ENCODE results near the gene FBN3.
"Not testable (repeated sequence)": the region's sequence is repeated elsewhere in the genome, so short reads cannot be mapped to it uniquely, and the experiment has no call there.

FBN3 gene

DNA sequence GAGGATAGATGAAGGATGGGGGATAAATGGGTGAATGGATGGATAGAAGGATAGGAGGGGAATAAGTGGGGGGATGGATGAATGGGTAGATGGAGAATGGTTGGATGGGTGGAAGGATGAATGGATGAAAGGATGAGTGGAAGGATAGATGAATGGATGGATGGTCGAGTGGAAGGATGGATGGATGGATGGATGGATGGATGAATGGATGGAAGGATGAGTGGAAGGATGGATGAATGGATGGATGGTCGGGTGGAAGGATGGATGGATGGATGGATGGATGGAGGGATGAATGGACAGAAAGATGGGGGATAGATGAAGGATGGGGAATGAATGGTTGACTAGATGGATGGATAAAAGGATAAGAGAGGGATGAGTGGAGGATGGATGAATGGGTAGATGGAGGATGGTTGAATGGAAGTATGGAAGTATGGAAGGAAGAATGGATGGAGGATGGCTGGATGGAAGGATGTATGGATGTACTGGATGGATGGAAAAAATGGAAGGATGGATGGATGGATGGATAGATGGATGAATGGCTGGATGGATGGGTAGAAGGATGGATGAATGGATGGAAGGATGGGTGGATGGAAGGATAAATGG is 42.0 kb downstream of the FBN3 start:
- Histone ChIP-seq H2BK120ac (ENCODE audit: low read depth, low read length) (no peak overlapping the region), H2AK5ac (ENCODE audit: low read length) (no peak overlapping the region), H3K36me3 (ENCODE audit: control insufficient read depth, insufficient read depth, low read length) (peaks cover 16% of the 10 kb centered on the region), H3K18ac (ENCODE audit: low read length) (no peak overlapping the region), H3K79me2 (ENCODE audit: control insufficient read depth, insufficient read depth, low read length) (no peaks in the 10 kb centered on the region), H4K5ac (ENCODE audit: low read length) (no peak overlapping the region), H3K4me1 (ENCODE audit: control insufficient read depth, low read depth, low read length) (no peaks in the 10 kb centered on the region), H3K79me1 (ENCODE audit: low read length) (no peaks in the 10 kb centered on the region), H4K8ac (ENCODE audit: low read depth, low read length) (no peak overlapping the region), H2BK15ac (replicated peaks; ENCODE audit: low read depth) (no peak overlapping the region), H3K9ac (ENCODE audit: low read length) (no peak overlapping the region), H3K27me3 (ENCODE audit: insufficient read depth, low read length, poor library complexity) (no peaks in the 10 kb centered on the region), H3K56ac (ENCODE audit: low read length) (no peak overlapping the region), H3K4ac (ENCODE audit: low read depth, low read length) (no peak overlapping the region), H3K4me3 (ENCODE audit: low read length) (no peak overlapping the region), H3K23ac (ENCODE audit: low read length) (no peak overlapping the region), H2BK5ac (ENCODE audit: low read length) (no peak overlapping the region), H3K4me2 (ENCODE audit: low read length) (no peak overlapping the region), H3K27ac (ENCODE audit: low read depth, low read length) (no peak overlapping the region)
- 100% methylated on average over 2 of the region's 2 CpGs for WGBS (ENCODE audit: extremely low coverage, insufficient coverage, low lambda C conversion rate)
- no peak for DNase-seq

GRCh38 chr19:8105471-8105870 is 43.9 kb downstream of the FBN3 start:
- Histone ChIP-seq H3K4ac (ENCODE audit: low read depth, low read length) (no peak overlapping the region), H3K36me3 (ENCODE audit: control insufficient read depth, insufficient read depth, low read length) (peaks cover 15% of the 10 kb centered on the region), H3K4me3 (ENCODE audit: low read length) (no peak overlapping the region), H3K56ac (ENCODE audit: low read length) (no peak overlapping the region), H3K79me1 (ENCODE audit: low read length) (no peaks in the 10 kb centered on the region), H3K79me2 (ENCODE audit: control insufficient read depth, insufficient read depth, low read length) (no peaks in the 10 kb centered on the region), H3K4me2 (ENCODE audit: low read length) (no peak overlapping the region), H2BK120ac (ENCODE audit: low read depth, low read length) (no peak overlapping the region), H3K27me3 (ENCODE audit: insufficient read depth, low read length, poor library complexity) (no peaks in the 10 kb centered on the region), H4K8ac (ENCODE audit: low read depth, low read length) (no peak overlapping the region), H4K5ac (ENCODE audit: low read length) (no peak overlapping the region), H2BK15ac (replicated peaks; ENCODE audit: low read depth) (no peak overlapping the region), H2BK5ac (ENCODE audit: low read length) (no peak overlapping the region), H3K4me1 (ENCODE audit: control insufficient read depth, low read depth, low read length) (no peaks in the 10 kb centered on the region), H3K23ac (ENCODE audit: low read length) (no peak overlapping the region), H3K27ac (ENCODE audit: low read depth, low read length) (no peak overlapping the region), H3K18ac (ENCODE audit: low read length) (no peak overlapping the region), H3K9ac (ENCODE audit: low read length) (no peak overlapping the region), H2AK5ac (ENCODE audit: low read length) (no peak overlapping the region)
- DNase-seq = no peak
- WGBS (ENCODE audit: extremely low coverage, insufficient coverage, low lambda C conversion rate) = no CpG with 5 or more reads among the region's 2 CpGs

DNA sequence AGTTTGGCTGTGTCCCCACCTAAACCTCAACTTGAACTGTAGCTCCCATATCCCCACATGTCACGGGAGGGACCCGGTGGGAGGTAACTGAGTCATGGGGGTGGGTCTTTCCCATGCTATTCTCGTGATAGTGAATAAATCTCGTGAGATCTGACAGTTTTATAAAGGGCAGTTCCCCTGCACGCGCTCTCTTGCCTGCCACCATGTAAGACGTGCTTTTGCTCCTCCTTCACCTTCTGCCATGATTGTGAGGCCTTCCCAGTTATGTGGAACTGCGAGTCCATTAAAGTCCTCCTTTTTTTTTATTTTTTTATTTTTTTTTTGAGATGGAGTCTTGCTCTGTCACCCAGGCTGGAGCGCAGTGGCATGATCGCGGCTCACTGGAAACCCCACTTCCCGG is 47.5 kb downstream of the FBN3 start:
- H2AK5ac ChIP-seq (ENCODE audit: low read length); H4K5ac ChIP-seq (ENCODE audit: low read length); H3K4ac ChIP-seq (ENCODE audit: low read depth, low read length); H2BK15ac ChIP-seq (replicated peaks; ENCODE audit: low read depth); H3K27ac ChIP-seq (ENCODE audit: low read depth, low read length); H3K4me1 ChIP-seq (ENCODE audit: control insufficient read depth, low read depth, low read length); H3K56ac ChIP-seq (ENCODE audit: low read length); H3K79me1 ChIP-seq (ENCODE audit: low read length); H3K4me2 ChIP-seq (ENCODE audit: low read length); DNase-seq; H3K9ac ChIP-seq (ENCODE audit: low read length); H3K23ac ChIP-seq (ENCODE audit: low read length); H3K27me3 ChIP-seq (ENCODE audit: insufficient read depth, low read length, poor library complexity); H3K4me3 ChIP-seq (ENCODE audit: low read length); H2BK5ac ChIP-seq (ENCODE audit: low read length); H4K8ac ChIP-seq (ENCODE audit: low read depth, low read length); H3K18ac ChIP-seq (ENCODE audit: low read length); H2BK120ac ChIP-seq (ENCODE audit: low read depth, low read length); H3K79me2 ChIP-seq (ENCODE audit: control insufficient read depth, insufficient read depth, low read length): not testable (repeated sequence)
- peaks cover 16% of the 10 kb centered on the region for H3K36me3 ChIP-seq (ENCODE audit: control insufficient read depth, insufficient read depth, low read length)
- WGBS (ENCODE audit: extremely low coverage, insufficient coverage, low lambda C conversion rate) = no CpG with 5 or more reads among the region's 12 CpGs

GRCh38 chr19:8101311-8101710 is 48.1 kb downstream of the FBN3 start:
- Histone ChIP-seq H3K18ac (ENCODE audit: low read length) (no peak overlapping the region), H3K56ac (ENCODE audit: low read length) (no peak overlapping the region), H2BK15ac (replicated peaks; ENCODE audit: low read depth) (no peak overlapping the region), H3K23ac (ENCODE audit: low read length) (no peak overlapping the region), H4K5ac (ENCODE audit: low read length) (no peak overlapping the region), H3K27ac (ENCODE audit: low read depth, low read length) (no peak overlapping the region), H4K8ac (ENCODE audit: low read depth, low read length) (no peak overlapping the region), H3K4me3 (ENCODE audit: low read length) (no peak overlapping the region), H3K9ac (ENCODE audit: low read length) (no peak overlapping the region), H2BK5ac (ENCODE audit: low read length) (no peak overlapping the region), H3K79me2 (ENCODE audit: control insufficient read depth, insufficient read depth, low read length) (no peaks in the 10 kb centered on the region), H3K79me1 (ENCODE audit: low read length) (no peaks in the 10 kb centered on the region), H3K27me3 (ENCODE audit: insufficient read depth, low read length, poor library complexity) (no peaks in the 10 kb centered on the region), H2AK5ac (ENCODE audit: low read length) (no peak overlapping the region), H2BK120ac (ENCODE audit: low read depth, low read length) (no peak overlapping the region), H3K4ac (ENCODE audit: low read depth, low read length) (no peak overlapping the region), H3K4me2 (ENCODE audit: low read length) (no peak overlapping the region), H3K4me1 (ENCODE audit: control insufficient read depth, low read depth, low read length) (no peaks in the 10 kb centered on the region), H3K36me3 (ENCODE audit: control insufficient read depth, insufficient read depth, low read length) (peaks cover 18% of the 10 kb centered on the region)
- WGBS (ENCODE audit: extremely low coverage, insufficient coverage, low lambda C conversion rate) = no CpG with 5 or more reads among the region's 4 CpGs
- DNase-seq = no peak

DNA sequence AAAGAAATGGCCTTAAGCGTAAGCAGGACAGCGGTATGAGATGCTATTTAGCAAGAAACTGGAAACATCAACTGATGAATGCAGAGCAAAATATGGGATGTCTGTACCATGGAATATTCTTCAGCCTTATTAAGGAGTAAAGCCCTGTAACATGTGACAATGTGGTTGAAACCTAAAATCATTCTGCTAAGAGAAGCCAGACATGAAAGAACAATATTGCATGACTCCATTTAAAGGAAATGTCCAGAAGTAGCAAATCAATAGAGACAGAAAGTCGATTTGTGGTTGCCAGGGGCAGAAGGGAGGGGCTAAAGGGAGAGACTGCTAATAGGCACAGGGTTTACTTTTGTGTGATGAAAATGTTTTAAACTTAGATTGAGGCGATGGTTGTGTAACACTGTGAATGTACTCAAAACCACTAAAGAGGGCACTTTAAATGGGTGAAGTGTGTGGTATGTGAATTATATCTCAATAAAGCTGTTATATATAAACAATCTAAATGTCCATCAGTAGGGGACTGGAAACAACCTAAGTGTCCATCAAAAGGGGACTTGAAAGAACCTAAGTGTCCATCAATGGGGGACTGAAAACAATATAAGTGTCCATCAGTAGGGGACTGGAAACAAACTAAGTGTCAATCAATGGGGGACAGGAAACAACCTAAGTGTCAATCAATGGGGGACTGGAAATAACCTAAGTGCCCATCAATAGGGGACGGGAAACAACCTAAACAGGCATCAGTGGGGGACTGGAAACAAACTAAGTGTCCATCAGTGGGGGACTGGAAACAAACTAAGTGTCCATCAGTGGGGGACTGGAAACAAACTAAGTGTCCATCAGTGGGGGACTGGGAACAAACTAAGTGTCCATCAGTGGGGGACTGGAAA is 51.5 kb downstream of the FBN3 start:
- Histone ChIP-seq H3K4me2 (ENCODE audit: low read length) (no peak overlapping the region), H3K4me3 (ENCODE audit: low read length) (no peak overlapping the region), H4K8ac (ENCODE audit: low read depth, low read length) (no peak overlapping the region), H3K23ac (ENCODE audit: low read length) (no peak overlapping the region), H3K18ac (ENCODE audit: low read length) (no peak overlapping the region), H3K4me1 (ENCODE audit: control insufficient read depth, low read depth, low read length) (no peaks in the 10 kb centered on the region), H3K4ac (ENCODE audit: low read depth, low read length) (no peak overlapping the region), H3K36me3 (ENCODE audit: control insufficient read depth, insufficient read depth, low read length) (peaks cover 24% of the 10 kb centered on the region), H3K56ac (ENCODE audit: low read length) (no peak overlapping the region), H4K5ac (ENCODE audit: low read length) (no peak overlapping the region), H2BK120ac (ENCODE audit: low read depth, low read length) (no peak overlapping the region), H3K9ac (ENCODE audit: low read length) (no peak overlapping the region), H3K79me1 (ENCODE audit: low read length) (no peaks in the 10 kb centered on the region), H2BK15ac (replicated peaks; ENCODE audit: low read depth) (no peak overlapping the region), H2BK5ac (ENCODE audit: low read length) (no peak overlapping the region), H3K27me3 (ENCODE audit: insufficient read depth, low read length, poor library complexity) (no peaks in the 10 kb centered on the region), H2AK5ac (ENCODE audit: low read length) (no peak overlapping the region), H3K27ac (ENCODE audit: low read depth, low read length) (no peak overlapping the region), H3K79me2 (ENCODE audit: control insufficient read depth, insufficient read depth, low read length) (no peaks in the 10 kb centered on the region)
- no peak for DNase-seq
- no CpG with 5 or more reads among the region's 5 CpGs for WGBS (ENCODE audit: extremely low coverage, insufficient coverage, low lambda C conversion rate)

Data from mesendoderm (in vitro differentiated cells).